COLO829 (cell line): ENCODE results near the gene CALU.

ENCODE experiments used
- DNase-seq: peaks from one replicate; pipeline ENCODE4 v3.0.0; 2012; ENCODE audit warnings: low spot score

CALU gene

DNA sequence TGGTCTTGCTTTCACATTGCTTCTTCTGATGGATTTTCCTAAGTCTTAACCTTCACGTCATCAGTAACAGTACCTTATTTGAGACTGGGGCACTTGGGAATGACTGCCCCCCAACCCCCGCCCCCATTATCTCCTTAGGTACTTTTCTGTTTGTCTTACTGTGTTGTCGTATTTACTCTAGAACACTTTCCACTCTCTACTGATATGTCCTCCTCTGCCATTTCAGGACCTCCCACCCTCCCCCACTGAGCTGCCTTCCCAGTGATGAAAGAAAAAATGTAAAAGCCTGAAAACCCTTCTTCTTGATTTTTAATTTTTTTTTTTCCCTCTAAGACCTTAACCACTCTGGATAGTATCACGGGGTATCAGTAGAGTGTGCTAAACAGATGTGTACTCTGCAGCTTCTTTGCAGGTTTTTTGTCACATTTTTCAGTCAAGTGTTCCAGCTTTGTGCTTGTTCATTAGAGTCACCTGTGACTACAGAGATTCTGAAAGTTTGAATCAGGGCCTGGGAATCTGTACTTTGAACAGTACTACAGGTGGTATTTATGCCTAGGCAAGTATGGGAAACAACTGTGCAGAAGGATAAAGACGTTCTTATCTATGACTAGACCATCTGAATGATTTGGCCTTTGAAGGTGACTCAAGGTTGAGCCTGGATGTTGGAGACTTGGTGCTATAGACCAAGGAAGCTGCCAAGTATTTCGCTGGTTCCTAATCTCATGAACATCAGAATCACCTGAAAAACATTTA is 8.3 kb downstream of the CALU start:
- no peak for DNase-seq

DNA sequence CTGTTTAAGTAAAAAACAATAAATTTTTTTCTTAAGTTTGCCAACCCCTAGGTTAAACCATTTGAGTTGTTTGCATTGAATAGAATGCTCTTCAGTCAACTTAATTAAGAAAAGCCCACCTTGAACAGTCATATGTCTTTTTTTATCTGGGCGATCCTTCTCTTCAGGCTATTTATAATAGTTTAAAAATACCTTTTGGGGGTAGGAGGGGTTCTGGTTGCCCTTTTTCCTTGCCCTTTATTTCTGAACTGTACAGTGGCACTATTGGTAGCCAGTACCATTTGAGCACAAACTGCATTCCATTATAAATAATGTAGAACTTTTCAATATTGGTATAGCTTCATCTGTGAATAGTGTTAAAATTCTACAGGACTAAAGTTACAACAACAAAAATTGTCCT is 13.1 kb downstream of the CALU start:
- DNase-seq, result no peak

DNA sequence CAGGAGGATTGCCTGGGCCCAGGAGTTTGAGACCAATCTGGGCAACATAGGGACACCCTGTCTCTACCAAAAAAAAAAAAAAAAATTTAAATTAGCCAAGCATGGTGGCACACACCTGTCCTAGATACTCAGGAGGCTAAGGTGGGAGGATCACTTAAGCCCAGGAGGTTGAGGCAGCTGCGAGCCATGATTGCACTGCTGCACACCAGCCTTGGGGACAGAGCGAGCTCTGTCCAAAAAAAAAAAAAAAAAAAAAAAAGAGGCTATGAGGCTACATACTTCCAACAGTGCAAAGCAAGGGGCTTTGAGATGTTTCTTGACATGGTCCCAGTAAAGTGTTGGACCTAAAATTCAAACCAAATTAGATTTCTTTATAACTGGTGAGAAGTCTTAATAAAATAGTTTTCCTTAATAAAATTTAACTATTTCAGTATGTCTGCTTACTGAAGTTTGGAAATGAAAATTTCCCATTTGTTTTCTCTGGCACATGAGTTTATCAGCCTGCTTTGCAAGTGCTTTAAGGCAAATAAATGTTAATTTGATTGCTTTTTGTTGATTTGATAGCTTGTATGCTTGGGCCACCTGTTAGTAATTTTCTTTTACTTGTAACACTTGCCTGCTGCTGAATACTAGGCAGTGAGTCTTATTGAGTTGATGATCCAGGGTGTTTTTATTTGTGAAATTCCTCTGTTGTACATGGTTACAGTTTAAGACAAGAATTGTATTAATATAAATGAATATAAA is 16.1 kb downstream of the CALU start:
- no peak for DNase-seq

DNA sequence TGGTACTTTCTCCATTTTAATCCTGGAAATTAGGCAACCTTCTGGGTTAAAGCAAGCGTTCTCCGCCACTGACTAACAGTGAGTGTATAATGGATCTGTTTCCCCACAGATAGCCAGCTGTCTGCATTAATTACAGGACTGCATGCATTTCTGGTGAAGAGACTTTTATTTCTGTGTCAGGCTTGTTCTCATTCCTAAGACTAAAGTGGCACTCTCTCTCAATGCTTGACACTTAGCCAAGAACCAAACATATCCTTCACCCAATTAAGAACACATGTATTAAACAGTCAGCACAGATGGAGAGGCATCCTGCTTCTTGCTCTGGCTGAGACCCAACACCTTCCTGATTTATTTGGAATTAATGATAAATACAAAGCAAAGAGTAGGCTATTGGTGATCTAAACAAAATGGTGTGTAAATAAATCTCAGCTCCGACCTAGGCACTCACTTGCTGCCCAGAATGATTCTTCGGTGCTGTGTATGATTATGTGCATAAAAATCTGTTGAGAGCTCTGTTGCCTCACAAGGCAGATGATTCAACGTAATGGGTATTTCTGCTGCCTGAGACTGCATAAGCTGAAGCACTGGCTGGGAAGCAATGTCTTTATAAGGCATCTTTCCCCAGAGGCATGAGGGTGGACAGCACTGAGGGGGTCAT is 16.8 kb downstream of the CALU start:
- no peak for DNase-seq

DNA sequence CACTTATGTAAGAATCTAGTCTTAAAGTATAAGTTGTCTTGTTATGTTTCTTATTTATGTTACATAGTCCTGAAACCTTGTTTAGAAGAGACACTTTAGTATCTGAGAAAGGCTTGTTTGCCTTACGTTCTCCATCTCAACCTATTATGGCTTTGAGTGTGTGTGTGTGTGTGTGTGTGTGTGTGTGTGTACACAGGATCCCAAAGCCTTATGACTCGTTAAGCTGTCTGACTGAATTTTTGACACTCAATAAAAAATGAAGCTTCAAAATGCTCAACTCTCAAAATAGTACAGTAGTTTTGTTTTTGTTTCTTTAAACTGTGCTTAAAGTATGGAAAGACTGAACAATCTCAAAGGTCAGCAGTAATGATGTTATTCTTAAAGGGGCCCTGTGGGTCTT is 18.0 kb downstream of the CALU start:
- DNase-seq, result no peak

DNA sequence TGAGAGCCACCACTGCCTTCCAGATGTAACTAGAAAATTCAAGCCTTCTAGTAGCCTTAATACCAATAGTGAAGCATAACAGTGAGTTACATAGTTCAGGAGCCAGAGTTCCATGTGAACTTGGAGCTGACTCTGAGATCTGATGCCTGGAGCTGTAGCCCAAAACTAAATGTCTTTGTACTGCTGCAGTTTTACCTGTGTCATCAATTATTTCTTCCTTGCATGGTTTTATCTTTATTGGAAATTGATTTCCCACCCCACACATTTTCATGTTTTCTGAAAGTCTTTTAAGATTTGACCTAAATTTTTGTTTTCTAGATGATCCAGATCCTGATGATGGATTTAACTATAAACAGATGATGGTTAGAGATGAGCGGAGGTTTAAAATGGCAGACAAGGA is 19.4 kb downstream of the CALU start:
- no peak for DNase-seq

DNA sequence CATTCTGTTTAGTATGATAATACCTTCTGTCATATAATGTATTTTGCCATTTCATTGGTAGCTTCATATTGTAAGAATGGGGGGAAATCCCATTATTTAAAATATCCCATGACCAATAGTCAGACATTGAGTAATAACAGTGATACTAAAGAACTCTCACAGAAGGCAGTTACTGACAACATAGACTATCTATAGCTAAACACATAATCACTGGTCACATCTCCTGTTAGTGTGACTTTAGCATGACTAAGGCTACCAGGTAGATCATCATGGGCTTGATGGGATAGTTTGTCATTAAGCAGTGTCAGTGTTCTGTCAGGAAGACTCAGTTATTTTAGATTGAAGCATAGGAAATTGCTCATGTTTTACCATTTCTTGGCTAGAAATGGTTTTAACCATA is 20.1 kb downstream of the CALU start:
- DNase-seq, result no peak

DNA sequence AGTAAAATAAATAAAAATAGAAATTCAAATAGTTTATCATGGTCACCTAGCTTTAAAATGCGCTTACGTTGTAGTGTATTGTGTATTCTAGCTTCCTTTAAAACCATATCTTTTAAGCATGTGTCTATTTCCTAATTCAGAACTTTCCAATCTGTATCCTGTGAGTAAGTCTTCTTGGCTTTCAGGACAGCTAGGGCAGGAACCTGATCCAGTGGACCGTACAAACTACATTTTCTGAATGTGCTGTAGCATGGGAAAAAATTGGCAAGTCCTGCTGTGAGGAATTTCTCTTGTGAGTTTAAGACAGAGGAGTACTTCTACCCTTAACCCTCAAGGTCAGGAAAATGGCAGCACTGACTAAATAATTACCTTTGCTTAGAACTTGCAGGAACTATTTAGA is 24.4 kb downstream of the CALU start:
- no peak for DNase-seq

DNA sequence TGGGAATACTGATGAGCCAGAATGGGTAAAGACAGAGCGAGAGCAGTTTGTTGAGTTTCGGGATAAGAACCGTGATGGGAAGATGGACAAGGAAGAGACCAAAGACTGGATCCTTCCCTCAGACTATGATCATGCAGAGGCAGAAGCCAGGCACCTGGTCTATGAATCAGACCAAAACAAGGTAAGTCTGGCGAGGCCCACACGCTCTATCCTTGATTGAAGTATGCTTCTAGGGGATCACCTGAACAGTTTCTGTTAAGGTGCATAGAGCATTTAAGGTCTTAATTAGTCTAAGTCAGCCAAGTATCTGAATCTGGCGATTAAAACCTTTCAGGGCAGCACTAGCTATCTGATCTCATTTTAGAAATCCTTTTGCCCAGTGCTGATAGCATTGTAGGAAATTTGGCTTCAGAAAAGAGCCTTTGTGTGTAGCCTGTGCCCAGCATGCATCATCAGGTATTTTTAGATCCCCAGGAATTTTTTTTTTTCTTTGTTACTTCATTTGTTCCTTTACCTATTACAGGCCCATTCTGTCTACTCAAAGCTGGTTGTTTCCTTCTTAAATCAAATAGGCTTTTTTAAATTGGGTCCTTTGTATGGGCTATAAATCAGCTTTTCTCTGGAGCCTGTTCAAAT is 28.4 kb downstream of the CALU start:
- DNase-seq, result no peak

DNA sequence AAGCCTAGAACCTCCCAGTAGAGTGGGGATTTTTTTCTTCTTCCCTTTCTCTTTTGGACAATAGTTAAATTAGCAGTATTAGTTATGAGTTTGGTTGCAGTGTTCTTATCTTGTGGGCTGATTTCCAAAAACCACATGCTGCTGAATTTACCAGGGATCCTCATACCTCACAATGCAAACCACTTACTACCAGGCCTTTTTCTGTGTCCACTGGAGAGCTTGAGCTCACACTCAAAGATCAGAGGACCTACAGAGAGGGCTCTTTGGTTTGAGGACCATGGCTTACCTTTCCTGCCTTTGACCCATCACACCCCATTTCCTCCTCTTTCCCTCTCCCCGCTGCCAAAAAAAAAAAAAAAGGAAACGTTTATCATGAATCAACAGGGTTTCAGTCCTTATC is 31.1 kb downstream of the CALU start:
- no peak for DNase-seq

DNA sequence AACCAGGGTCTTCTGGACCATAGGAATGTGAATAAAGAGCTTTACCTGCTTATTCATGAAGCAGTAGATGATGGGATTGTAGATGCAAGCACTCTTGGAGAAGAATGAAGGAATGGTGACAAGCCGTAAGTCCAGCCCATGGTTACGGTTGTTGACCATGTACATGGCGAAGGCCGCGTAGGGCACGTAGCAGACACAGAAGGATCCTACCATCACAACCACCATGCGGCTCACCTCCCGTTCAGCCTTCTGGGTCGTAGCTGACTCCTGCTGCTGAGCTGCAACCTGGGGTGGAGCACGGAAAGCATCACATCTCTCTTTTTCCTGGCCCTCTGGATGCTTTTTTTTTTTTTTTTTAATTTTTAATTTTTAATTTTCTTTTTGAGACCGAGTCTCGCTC is 34.4 kb downstream of the CALU start:
- DNase-seq, result no peak

DNA sequence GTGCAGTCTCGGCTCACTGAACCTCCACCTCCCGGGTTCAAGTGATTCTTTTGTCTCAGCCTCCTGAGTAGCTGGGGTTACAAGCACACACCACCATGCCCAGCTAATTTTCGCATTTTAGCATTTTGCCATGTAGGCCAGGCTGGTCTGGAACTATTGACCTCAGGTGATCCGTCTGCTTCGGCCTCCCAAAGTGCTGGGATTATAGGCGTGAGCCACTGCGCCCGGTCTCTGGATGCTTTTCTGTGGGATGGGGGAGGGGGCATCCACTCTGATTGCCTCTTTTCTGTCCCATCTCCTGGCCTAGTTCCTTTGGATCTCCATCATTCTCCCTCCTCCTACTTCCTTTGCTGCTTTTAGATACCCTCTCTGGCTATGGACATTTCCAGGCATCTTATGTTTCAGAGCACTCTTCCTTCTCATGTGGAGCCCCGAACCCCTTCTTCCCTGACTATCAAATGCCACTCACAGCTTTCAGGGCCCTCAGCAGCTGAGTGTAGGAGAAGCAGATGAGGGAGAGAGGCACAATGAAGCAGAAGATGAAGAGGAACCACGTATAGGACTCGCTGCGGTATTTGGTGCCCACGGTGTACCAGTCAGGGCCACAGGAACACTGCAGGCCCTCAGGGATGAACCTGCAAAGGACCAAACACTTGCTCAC is 35.0 kb downstream of the CALU start:
- DNase-seq, result no peak

DNA sequence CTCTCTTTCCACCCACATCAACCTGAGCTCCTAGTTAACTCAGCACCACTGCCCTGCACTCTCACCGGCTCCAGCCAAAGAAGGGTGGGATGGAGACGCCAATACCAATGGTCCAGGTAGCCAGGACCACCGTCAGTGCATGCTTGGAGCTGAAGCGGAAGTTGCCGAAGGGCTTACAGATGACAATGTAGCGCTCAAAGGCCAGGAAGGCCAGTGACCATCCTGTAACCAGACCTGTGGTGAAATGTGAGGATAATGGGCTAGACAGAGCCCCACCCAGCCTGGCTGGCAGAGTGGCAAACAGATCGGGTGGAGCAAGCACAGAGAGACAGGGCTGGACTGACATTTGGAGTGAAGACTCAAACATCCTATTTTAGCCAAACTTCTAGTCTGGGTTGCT is 35.8 kb downstream of the CALU start:
- no peak for DNase-seq

DNA sequence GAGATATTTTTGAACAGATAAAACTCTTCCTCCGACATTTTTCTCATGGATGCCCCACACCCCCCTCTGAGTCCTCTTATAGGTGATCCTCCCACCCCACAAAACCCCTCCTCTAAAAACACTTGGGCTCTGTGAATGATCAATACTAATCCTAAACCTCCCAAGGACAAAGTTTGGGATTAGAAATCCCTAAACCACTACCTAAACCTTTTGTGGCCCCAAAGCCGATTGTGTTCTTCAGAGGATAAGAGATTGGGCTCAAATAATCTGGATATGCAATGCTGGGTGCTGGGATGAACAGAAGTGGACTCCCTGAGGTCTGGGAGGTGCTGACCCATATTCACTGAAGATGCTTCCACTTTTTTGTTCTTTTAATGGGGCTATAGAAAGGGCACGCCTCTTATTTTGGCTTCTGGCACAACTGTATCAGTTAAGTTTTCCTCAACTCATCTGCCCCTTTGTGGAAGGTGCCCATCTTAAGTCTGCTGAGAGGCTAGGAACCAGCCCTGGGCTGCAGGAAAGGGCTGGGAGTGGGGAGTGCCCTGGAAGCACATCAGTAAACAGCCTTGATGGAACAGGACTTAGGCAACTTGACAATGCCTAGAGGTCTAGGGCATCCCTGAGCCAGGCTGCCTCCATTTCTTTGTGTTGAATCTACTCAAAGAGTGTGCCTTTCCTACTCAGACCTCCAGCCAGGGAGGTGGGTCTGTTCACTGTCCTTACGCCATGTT is 36.8 kb downstream of the CALU start, which contains the start of gene OPN1SW:
Gene OPN1SW, minus strand, starts transcription at position 51 of the 731 bp plus-strand sequence. Its CDS starts 13 bp downstream, at position 38.
- DNase-seq, result no peak

DNA sequence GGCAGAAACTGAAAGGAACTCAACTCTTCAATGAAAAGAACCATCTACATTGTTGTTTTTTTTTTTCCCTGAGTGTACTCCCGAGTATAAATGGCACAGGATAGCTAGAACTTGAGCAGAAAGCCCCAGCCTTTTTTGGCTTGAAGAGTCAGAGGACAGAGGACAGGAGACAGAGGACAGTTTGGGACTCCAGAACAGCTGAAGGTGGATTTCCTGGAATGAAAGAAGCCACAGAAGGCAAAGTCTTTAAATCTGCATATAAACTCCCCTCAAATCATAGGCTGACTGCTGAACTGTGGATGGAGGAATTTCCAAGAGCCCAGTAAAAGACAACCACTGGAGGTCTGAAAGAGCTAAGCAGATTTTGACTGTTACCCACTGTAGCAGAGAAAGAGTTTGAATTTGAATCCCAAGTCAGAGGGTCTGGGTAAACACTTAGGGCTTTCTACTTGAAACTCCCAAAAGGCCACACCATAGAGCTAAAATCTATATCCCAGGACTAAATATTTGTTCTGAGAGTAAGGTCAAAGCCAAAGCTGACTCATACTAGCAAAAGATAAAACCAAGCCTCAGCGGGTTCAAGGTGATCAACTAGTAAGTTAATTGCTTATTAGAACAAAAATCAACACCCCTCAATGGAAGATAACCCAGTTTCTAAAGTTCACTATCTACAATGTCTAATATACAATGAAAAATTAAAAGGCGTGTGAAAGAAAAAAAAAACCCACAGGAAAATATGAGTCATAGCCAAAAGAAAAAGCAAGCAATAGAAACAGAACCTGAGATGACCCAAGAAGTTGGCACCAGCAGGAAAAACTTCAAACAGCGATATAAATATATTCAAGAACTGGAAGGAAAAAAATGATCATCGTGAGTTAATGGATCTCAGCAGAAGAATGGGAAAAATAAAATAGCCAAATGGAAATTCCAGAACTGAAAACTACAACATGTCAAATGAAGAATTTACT is 38.3 kb downstream of the CALU start:
- DNase-seq, result peak; percentile 70

DNA sequence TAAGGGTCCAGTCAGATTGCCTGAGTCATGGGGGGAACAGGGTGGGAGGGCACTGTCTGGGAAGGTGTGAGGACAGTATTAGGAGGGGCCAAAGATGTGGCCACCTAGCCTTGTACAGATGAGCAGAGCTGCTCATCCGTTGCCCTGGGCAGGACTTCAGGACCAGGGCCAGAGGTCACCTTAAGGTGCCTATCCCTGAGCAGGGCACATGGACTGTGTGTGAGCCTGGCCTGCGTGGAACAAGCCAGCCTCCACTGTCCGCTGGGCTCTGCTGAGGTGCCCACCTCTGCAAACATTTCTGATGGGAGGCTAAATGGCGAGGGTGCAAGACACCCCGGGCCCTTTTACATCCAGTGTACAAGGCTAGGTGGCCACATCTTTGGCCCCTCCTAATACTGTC is 39.8 kb downstream of the CALU start:
- no peak for DNase-seq

DNA sequence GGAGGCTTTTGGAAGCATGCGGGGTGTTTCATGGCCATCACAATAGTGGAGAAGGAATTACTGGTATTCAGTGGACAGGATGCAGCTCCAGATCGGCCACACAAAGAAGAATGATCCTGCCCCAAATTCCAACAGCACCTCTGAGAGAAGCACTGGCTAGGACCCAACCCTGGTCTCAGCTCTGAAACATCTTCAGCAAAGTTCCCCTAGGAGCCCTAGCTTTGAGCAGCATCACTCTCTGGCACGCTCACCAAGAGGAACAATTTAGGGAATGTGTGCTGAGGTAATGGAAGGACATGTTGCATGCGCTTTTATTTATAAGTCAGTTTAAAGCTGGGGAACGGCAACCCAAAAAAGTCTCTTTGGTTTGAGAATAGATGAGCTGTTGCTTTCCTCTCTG is 42.0 kb downstream of the CALU start:
- DNase-seq, result no peak

DNA sequence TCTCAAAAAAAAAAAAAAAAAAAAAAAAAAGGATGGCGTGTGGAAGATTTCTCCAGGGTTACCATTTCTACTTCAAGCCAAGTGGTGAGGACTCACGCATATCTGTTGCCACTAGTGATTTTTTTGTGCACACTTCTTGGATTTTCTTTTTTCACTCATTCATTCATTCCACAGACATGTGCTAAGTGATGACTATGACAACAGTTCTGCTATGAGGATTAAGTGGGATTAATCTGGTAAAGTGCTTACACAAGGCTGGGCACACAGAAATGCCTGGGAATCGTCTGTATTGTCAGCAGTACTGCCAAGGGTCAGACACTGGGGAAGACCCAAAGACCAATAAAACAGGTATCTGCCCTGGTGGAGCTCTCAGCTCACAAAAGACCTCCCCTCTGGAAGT is 42.7 kb downstream of the CALU start:
- DNase-seq, result no peak

DNA sequence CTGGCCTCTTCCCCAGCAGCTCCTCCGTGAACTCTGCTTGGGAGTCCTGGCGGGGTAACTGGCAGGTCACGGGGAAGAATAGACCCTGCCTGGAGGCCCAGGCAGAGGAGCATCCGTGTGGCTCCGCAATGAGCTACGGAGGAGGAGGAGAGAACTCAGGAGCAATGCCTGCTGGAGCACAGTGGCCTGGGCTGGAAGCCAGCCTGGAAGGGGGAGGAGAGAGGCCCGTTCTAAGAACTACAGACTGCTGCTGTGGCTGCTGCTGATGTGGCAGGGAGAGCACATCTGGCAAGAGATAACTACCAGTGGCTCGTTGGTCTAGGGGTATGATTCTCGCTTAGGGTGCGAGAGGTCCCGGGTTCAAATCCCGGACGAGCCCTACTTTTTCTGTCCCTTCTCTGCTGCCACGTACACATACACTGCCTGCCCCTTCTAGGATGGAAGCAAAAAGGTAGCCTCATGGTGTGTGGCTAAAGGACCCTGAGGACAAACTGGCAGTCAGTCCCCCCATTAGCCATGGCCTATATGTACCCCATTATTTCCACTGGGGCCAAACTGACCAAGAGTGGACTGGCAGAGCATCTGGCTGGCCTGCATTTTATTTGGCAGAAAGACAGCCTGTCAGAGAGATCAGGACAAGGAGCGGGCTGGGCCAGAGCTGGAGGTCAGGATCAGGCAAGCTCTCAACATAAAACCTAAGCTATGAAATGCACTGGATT is 44.1 kb downstream of the CALU start:
- no peak for DNase-seq

DNA sequence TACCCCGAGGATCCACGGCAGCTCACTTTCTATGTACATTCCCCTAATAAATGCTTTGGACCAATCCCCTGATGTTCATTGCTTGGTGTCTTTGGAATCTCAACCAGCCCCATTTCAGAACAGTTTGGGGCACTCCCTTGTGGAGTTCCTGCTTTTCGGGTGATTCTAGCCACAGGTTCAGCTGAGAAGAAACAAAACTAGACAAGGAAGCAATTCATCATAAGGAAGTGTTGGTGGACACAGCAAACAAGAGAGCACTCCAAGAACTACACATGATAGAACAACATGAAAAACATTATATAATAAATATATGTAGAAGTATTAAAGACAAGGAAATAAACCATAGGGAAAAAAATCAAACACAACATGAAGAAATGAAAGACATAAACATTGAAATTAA is 46.6 kb downstream of the CALU start:
- DNase-seq, result no peak
